ENCODE data around the gene NSMF. TPM values are rescaled to one million over a fixed set of nuclear protein-coding genes. Genes with fewer than 3 reads are reported as not detected.
"Not testable (repeated sequence)": the region's sequence is repeated elsewhere in the genome, so short reads cannot be mapped to it uniquely, and the experiment has no call there.

Gene NSMF
- total RNA-seq, 1 donor from 2014 or later: 12.2 TPM

DNA sequence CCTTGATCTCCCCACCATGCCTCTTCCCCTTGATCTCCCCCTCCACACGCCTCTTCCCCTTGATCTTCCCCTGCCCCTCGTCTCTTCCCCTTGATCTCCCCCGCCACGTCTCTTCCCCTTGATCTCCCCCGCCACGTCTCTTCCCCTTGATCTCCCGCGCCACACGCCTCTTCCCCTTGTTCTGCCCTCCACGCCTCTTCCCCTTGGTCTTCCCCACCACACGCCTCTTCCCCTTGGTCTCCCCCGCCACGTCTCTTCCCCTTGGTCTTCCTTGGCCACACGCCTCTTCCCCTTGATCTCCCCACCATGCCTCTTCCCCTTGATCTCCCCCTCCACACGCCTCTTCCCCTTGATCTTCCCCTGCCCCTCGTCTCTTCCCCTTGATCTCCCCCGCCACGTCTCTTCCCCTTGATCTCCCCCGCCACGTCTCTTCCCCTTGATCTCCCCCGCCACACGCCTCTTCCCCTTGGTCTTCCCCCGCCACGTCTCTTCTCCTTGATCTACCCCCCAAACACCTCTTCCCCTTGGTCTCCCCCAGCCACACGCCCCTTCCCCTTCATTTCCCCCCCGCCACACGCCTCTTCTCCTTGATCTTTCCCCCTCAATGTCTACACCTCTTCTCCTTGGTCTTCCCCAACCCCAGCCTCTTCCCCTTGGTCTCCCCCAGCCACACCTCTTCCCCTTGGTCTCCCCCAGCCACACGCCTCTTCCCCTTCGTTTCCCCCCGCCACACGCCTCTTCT is 7.7 kb downstream of the NSMF start:
- intact Hi-C loops (cut with DNase I): not testable (repeated sequence)
- peak; percentile 5 for DNase-seq (ENCODE audit: low spot score)

DNA sequence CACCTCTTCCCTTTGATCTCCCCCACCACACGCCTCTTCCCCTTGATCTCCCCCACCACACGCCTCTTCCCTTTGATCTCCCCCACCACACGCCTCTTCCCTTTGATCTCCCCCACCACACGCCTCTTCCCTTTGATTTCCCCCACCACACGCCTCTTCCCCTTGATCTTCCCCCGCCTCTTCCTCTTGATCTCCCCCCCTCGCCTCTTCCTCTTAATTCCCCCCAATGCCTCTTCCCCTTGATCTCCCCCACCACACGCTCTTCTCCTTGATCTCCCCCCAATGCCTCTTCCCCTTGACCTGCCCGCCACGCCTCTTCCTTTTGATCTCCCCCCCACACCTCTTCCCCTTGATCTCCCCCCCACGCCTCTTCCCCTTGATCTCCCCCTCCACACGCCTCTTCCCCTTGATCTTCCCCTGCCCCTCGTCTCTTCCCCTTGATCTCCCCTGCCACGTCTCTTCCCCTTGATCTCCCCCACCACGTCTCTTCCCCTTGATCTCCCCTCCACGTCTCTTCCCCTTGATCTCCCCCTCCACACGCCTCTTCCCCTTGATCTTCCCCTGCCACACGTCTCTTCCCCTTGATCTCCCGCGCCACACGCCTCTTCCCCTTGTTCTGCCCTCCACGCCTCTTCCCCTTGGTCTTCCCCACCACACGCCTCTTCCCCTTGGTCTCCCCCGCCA is 8.5 kb downstream of the NSMF start:
- intact Hi-C loops (cut with DNase I); DNase-seq (ENCODE audit: low spot score): not testable (repeated sequence)

DNA sequence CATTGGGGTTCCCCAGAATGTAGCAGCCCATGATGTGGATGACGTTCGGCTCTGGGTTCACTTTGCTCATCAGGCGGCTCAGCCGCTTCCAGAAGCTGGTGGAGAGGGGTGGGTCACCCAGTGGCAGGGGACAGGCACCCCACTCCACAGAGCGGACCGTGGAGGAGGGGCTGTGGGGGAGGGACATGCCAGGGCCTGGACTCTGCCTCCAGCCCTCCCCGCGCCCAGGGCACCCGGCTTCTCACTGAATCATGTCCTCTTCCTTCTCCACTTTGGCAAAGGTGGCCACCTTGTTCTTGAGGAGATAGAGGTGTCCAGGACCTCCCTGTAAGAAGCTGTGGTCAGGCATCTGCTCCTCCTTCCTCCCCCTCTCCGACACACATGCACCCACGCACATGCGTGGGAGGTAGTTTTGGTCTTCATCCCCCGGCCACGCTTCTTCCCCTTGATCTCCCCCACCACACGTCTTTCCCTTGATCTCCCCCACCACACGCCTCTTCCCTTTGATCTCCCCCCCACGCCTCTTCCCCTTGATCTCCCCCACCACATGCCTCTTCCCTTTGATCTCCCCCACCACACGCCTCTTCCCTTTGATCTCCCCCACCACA is 9.1 kb downstream of the NSMF start:
- peak; percentile 72 for DNase-seq (ENCODE audit: low spot score)
- intact Hi-C loops (cut with DNase I): loop anchor here (5.0 kb wide), 1 partner anchor 168 kb away; no protein-coding TSS in a partner anchor

DNA sequence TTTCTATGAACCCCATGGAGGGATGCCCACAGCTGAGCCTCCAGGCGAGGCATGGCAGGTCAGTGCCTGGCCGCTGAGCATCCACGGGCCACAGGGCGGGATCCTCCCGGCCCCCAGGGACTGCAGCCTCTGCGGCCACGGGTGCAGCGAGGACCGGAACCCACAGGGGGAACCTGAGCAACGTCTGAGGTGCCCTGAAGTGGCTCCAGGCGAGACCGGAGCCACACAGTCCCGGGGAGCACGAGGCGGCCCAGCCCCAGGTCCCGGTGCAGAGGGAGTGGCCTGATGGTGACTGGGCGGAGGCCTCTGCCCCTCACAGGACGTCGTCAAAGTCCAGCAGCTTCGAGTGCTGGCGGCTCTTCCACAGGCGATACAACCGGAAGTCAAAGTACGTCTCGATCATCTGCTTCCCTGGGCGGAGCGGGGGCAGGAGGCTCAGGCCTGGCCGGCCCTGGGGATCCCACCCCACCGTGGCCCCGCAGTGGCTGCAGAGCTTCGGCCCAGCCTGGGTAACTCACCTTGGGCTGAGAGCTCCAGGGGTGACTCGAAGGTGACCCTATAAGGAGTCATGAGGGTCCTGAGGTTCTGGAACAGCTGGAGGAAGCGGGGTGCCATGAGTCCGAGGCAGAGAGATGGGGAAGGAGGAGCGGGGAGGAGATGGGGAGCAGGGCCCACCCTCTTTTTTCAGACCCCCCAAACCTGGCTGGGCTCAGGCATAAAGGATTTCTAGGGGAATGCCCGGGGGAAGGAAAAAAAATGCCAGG is 9.9 kb downstream of the NSMF start:
- peak; percentile 76 for DNase-seq (ENCODE audit: low spot score)

DNA sequence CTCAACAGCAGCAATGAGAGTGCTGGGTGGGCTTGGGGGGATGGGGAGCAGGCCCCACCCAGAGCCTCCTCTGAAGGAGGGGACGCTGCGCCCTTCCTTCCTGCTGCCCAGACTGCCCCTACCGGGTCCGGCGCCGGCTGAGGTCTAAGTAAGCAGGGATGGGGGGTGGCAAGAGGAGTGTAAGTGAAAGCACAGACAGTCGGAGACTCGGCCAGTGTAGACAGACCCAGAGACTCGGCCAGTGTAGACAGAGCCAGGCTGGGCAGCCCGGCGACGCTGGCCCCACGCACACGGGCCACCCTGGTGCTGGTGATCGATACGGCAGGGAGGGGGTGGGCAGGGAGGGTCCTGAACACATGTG is 10.6 kb downstream of the NSMF start:
- peak; percentile 10 for DNase-seq (ENCODE audit: low spot score)
- intact Hi-C loops (cut with DNase I): loop anchor here (5.0 kb wide), 1 partner anchor 166 kb away; no protein-coding TSS in a partner anchor

More for the DNA sequence above, 9.9 kb downstream of the NSMF start:
- intact Hi-C loops (cut with DNase I): loop anchor here (5.0 kb wide), 1 partner anchor 167 kb away; no protein-coding TSS in a partner anchor

DNA sequence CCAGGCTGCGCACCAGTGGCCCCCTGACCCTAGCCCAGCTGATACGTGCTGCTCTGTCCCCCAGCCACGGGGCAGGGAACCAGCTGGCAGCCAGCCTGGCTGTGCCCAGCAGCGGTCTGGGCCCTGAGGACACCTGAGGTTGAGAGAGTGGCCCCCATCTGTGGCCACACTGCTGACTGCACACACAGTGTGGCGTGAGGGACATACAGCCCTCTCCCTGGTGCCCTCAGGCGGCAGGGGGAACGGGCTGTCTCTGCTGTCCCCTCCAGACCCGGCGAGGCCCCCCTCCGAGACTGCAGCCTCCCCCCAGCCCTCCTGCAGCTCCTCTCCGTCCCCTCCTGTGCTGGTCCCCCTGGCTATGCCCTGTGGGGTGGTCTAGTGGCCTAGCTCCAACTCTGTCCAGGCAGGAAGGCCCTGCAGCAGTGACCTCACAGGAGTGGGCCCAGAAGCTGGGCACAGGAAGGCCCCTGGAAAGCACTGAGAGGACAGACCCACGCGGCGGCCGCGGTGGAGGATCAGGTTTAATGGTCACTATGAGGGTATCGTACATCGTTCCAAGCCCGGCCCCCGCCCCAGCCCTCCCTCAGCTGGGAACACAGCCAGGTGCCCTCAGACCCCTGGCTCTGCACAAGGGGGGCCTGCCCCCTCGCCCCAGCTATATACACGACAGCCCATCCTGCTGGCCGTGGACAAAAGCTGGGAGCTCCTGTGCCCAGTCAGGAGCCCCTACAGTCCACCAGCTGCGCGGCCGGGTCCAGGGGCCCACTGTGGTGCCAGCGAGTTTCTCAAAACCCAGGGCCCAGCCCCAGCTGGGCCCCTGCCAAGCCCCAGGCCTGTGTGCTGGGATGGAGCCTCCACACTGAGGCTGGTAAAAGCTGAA is 11.2 kb downstream of the NSMF start:
- peak; percentile 60 for DNase-seq (ENCODE audit: low spot score)
- intact Hi-C loops (cut with DNase I): loop anchor here (5.0 kb wide), 1 partner anchor 166 kb away; no protein-coding TSS in a partner anchor

DNA sequence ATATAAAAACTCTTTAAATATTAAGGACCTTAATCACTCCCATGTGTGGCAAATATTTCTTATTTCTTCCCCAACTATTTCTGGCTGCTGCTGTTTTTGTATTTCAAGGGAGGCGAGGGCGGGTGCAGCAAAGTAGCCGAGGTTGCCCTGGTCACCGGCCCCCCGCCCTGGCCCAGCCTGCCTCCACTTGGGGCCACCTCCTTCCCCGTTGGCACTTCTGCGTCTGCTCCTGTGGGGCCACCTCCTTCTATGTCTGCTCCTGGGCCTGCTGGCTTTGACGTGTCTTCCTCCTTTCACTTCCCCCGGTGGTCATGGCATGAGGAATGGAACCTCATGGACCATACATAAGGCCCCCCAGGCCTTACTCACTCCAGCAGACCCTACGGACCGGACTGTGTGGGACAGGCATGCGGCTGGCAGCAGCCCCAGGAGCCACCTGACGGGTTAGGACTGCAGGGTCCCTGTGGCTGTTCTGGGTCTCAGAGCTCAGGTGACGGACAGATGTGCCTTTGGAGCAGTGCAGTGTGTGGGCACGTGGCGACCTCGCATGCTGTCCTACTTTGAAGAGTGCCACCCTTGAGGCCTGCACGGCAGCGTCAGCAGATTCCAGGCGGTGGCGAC is 12.2 kb downstream of the NSMF start:
- intact Hi-C loops (cut with DNase I): loop anchor here (5.0 kb wide), 1 partner anchor 165 kb away; no protein-coding TSS in a partner anchor
- peak; percentile 73 for DNase-seq (ENCODE audit: low spot score)

DNA sequence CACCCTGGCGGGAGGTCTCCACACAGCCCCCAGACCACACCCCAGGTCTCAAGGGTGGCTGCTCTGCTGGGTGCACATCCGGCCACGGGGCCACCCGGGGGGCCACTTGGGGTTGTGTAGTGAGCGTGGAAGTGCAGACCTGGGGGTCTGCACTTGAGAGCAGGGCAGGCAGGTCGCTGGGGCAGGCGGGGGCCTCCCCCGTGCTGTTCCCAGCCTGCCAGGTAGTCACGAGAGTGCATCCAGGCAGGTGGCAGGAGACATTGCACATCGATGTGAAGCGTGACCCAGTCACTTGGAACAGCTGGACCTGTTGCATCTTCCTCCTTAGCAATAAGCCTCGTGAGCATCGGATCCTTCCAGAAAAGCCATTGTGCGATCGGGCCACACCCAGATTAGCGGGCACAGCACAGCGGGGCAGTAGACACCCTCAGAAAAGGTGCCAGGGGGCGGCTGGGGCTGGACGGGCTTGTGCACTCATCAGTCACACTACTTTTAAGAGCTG is 13.2 kb downstream of the NSMF start:
- intact Hi-C loops (cut with DNase I): loop anchor here (5.0 kb wide), 1 partner anchor 164 kb away; no protein-coding TSS in a partner anchor

DNA sequence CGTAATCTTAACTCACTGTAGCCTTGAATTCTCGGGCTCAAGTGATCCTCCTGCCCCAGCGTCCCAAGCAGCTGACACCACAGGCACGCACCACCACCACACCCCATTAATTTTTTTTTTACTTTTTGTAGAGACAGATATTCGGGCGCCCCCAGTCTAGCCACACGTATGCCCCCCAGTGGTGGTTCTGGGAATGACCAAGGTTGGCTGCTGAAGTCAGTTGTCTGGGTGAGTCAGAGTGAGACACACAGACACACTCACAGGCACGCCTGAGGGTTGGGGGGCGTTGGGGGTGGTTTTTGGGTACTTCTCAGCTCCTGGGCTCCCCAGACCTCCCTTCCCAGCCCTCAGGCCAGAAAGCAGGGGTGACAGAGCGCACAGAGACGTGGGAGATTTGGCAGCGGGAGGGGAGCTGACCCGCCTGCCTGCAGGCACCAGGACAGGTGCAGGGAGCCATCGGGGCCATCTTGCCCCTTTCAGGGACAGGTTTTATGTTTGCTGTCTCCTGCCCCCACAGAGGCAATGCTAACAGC is 13.8 kb downstream of the NSMF start:
- peak; percentile 87 for DNase-seq (ENCODE audit: low spot score)
- intact Hi-C loops (cut with DNase I): loop anchor here (5.0 kb wide), 1 partner anchor 163 kb away; no protein-coding TSS in a partner anchor

More for the DNA sequence above, 13.2 kb downstream of the NSMF start:
- DNase-seq (ENCODE audit: low spot score): peak; percentile 62

DNA sequence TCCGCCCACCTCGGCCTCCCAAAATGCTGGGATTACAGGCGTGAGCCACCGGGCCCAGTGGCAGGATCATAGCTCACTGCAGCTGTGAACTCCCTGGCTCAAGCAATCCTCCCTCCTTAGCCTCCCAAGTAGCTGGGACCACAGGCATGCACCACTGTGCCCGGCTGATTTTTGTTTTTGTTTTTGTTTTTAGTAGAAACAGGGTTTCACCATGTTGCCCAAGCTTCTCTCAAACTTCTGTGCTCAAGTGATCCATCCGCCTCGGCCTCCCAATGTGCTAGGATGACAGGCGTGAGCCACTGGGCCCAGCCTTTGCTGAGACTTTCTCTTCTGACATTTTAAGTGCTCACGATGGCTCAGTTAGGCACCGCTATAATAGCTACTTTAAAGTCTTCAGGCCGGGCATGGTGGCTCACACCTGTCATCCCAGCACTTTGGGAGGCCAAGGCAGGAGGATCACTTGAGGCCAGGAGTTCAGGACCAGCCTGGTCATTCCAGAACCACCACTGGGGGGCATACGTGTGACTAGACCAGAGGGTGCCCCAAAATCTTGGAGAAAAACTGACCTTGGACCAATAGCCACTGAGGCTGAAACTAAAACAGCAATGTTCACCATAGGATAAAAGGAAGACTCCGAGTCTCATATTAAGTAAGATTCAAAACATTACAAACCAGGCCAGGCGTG is 14.9 kb downstream of the NSMF start:
- intact Hi-C loops (cut with DNase I): no loop called here
- peak; percentile 17 for DNase-seq (ENCODE audit: low spot score)

DNA sequence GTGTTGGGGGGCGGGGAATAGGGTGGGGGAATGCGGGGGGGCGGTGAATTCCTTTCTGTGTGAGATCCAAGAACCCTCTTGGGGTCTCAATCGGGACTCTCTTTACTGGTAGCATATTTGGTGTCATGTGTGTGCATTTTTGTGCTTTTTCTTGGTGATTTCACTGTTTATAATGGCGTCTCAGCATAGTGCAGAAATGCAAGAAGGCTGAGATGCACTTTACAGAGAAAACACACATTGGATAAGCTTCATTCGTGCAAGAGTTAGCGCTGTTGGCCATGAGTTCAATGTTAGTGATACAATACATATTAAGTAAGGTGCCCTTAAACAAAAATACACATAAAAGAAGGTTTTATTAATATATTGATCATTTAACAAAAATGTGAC is 17.2 kb downstream of the NSMF start:
- no peak for DNase-seq (ENCODE audit: low spot score)
- intact Hi-C loops (cut with DNase I): no loop called here

DNA sequence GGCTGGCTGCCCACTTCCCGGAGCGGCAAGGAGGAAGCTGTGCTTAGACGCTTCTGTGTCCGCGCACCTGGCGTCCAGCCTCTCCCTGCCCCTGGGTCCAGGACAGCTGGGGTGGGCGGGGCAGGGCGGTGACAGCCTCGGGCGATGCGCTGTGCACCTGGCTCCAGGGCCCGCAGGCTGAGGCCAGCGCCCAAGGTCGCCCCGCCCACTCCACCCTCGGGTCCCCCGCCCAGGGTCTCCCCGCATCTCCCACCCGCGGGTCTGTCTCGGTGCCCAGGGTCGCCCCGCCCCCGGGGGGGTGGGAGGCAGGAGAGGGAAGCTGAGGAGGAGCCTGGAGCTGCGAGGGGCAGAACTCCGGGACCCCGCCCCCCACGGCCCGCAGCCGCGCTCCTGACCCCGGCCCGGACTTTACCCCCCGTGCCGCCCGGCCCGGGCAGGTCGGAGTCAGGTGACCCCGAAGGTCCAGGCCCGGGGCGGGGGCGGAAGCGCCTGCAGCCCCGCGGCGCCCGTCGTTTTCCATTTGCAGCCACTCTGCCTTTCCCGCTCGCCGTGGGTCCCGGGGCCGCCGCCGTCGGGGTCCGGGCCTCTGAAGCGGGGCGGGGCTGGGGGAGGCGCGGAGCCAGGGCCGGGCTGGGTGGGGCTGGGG is 17.7 kb downstream of the NSMF start, which contains the start of gene ENTPD8:
ENTPD8 (minus strand) TSS at position 69 of the 646 bp plus-strand sequence. CDS start 3,072 bp downstream, outside the sequence.
- intact Hi-C loops (cut with DNase I): no loop called here

DNA sequence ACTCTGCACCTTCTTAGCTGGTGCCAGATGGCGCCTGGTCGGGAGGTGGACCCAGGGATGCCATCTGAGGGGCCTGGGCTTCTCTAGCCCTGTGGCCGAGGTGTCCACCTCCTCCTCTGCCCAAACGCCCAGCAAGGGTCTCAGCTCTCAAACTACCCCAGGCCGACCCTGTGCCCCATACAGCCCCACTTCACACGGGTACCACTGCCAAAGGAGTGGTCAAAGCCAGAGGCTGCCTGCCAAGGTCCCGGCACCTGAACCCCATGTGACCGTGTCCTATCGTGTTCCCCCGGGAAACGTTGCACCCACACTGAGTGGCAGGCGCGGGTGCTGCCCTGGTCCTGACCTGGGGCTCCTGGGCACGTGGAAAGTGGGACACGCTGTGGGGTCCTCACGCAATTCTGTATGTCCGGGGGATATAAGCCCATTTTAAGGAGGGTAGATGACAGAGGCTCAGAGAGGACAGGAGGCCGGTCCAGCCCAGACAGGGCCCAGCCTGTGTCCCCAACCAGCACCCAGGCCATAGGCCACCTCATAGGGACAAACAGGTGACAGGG is 19.9 kb downstream of the NSMF start:
- intact Hi-C loops (cut with DNase I): no loop called here
- DNase-seq (ENCODE audit: low spot score): peak; percentile 63

More for the DNA sequence above, 17.7 kb downstream of the NSMF start, which contains the start of gene ENTPD8:
- peak; percentile 62 for DNase-seq (ENCODE audit: low spot score)

DNA sequence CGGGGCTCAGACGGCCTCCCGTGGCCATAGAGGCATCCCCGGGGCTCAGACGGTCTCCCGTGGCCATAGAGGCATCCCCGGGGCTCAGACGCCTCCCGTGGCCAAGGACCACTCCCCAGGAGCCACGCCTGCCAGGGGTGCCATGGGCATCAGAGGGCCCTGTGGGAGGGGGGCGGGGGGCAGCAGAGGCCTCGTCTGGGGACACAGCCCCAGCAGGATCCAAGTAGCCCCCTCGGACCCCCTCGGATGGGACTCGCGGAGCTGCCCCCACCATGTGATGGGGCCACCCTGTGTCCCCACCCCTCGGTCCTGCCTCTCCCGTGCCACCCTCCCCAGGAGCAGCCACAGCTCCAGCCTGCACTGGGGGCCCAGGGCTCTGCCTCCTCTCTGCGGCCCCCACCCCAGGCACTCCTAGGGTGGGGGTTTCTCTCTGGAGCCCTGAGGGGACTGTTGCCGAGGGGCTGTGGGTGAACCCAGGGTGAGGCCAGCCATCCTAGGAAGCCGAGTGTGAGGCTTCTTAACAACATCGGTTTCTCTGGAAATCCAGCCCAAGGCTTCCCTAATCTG is 20.5 kb downstream of the NSMF start:
- peak; percentile 39 for DNase-seq (ENCODE audit: low spot score)
- intact Hi-C loops (cut with DNase I): no loop called here

DNA sequence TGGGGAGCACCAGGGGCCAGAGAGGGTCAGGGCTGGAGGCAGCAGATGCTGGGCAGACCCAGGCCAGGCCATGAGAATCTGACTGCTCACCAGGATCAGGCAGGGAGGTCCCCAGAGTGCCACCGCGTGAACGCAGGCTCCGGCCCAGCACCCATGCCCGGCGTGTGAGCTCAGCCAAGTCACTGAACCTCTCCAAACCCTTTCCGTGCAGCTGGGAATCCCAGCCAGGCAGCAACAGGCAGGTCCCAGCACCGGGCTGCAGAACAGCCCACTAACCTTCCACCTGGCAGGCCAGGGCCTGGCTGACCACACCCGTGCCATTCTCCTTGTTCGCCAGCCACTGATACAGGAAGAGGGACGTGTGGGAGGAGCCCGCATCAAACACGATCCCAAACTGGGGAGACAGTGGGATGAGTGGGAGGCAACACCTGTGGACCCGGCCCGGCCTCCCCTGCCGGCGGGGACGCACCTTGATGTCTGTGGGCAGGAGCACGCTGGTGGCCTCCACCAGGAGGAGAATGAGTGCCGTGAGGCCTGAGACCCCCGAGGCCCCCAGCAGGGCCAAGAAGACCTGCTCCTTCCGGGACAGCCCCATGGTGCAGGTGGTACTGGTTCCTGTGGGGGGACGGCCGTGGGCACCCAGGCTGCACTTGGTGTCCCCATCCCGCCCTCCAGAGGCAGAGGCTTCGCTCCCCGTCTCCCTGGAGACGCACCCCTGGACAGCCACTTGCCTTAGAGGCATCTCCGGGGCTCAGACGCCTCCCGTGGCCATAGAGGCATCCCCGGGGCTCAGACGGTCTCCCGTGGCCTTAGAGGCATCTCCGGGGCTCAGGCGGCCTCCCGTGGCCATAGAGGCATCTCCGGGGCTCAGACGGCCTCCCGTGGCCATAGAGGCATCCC is 21.2 kb downstream of the NSMF start:
- DNase-seq (ENCODE audit: low spot score): peak; percentile 73
- intact Hi-C loops (cut with DNase I): no loop called here

All from cardiac septum (tissue), 1 donor.